K562 (cell line): ENCODE measurements around the gene PHF5A. TPM values are rescaled to one million over a fixed set of nuclear protein-coding genes. Genes with fewer than 3 reads are reported as not detected.

Experiments used
- GTF3C2 ChIP-seq: IDR thresholded peaks from 3 replicates; pipeline ENCODE4 v1.6.1; 2011; ENCODE audit warnings: borderline replicate concordance, mild to moderate bottlenecking, moderate library complexity; ENCODE audit not compliant: insufficient read length; ENCODE audit errors: extremely low read depth
- MEIS2 ChIP-seq: fragments of 450-650 bp; IDR thresholded peaks from 2 replicates; pipeline ENCODE4 v1.6.1; 2014; ENCODE audit warnings: mild to moderate bottlenecking; ENCODE audit not compliant: partially characterized antibody
- POLR2H ChIP-seq: IDR thresholded peaks from 2 replicates; pipeline ENCODE4 v1.6.1; 2016; ENCODE audit warnings: missing genetic modification characterization, low read depth, mild to moderate bottlenecking, control low read depth, missing compliant biosample characterization, moderate library complexity
- ZEB2 ChIP-seq: fragments of 450-650 bp; IDR thresholded peaks from 2 replicates; pipeline ENCODE4 v1.6.1; 2016
- ZMIZ1 ChIP-seq, 2 experiments: fragments of 150-350 bp in 1 of 2; IDR thresholded peaks; 2 replicates each; pipeline ENCODE4 v1.6.1; 2012 to 2016; ENCODE audit warnings: low read depth in 2 of 2, low read length in 2 of 2, mild to moderate bottlenecking in 1 of 2, moderate library complexity in 1 of 2
- ZNF395 ChIP-seq: fragments of 200-800 bp; sonication (Bioruptor generic); IDR thresholded peaks from 2 replicates; pipeline ENCODE4 v1.6.1; 2017; ENCODE audit warnings: missing genetic modification characterization, missing compliant biosample characterization
- ZNF668 ChIP-seq: fragments of 250-450 bp; sonication (Bioruptor Pico); IDR thresholded peaks from 2 replicates; pipeline ENCODE4 v1.8.0; 2022; ENCODE audit warnings: mild to moderate bottlenecking, inconsistent platforms
- polyA plus RNA-seq, 8 experiments: library from polyadenylated mRNA; depleted of rRNA in 4 of 8; stranded (reverse) in 5 of 8; unstranded in 3 of 8; fragments of >200 nt; fragmentation: Nextera tagmentation in 2 of 8; fragmentation: Illumina TruSeq in 1 of 8; extraction: Ambion mirVana in 2 of 8; extraction: Trizol in 1 of 8; gene quantifications; 2 replicates each; pipeline versions ENCODE4 v1.2.1 to v1.2.3, GENCODE V29; 2011 to 2014; ENCODE audit warnings: inconsistent platforms in 1 of 8, missing spikeins in 1 of 8
- total RNA-seq, 7 experiments: library from RNA; depleted of rRNA in 6 of 7; stranded (reverse); fragments of >200 nt in 6 of 7; fragmentation: Illumina TruSeq in 2 of 7; extraction: Trizol in 2 of 7; gene quantifications; 2 replicates each; pipeline versions ENCODE4 v1.2.1 to v1.2.3, GENCODE V29; 2011 to 2021; ENCODE audit warnings: low replicate concordance in 1 of 7

PHF5A gene
- total and polyA plus RNA-seq, 9 of the 15 experiments (the other 6 are each of a cell fraction or from before 2014, with no cell fraction given) = 14.2 to 144 (median 101) TPM

- TF ChIP-seq ZMIZ1 (IDR thresholded peaks at IDR 0.05; ENCODE audit: low read depth in 2 of 2, low read length in 2 of 2) (no peak), MEIS2 (no peak), GTF3C2 (no peak), ZNF668 (CRISPR knock-in tag) (no peak), POLR2H (no peak), ZEB2 (no peak), ZNF395 (CRISPR knock-in tag) (no peak)
Observed at GRCh38 chr22:41458161-41458728, 10.2 kb downstream of the PHF5A start (continued).
